Spleen (tissue), 7 donors: Measurements from ENCODE around the gene CLASRP.

Source experiments
- CTCF ChIP-seq, 11 experiments: fragments of 200-600 bp in 7 of 11; fragments of 450-650 bp in 4 of 11; sonication (generic) in 4 of 11; IDR thresholded peaks in 8 of 11; conservative IDR thresholded peaks in 3 of 11; 1 replicate in 7 of 11; 2 replicates in 4 of 11; pipeline versions ENCODE4 v1.4.0 to v1.8.0; 2016 to 2021; ENCODE audit warnings: antibody characterized with exemption in 11 of 11, inconsistent platforms in 4 of 11, mild to moderate bottlenecking in 1 of 11
- POLR2A ChIP-seq, 3 donors: fragments of 450-650 bp; IDR thresholded peaks; one replicate each; pipeline ENCODE4 v1.5.1; 2017; ENCODE audit warnings: antibody characterized with exemption in 3 of 3, mild to moderate bottlenecking in 1 of 3
- POLR2AphosphoS5 ChIP-seq, 3 donors: sonication (generic); formaldehyde crosslinking; IDR thresholded peaks; one replicate each; pipeline ENCODE4 v1.5.1; 2017; ENCODE audit warnings: antibody characterized with exemption in 3 of 3
- donor health status: DM: no; HTN: no; CAD: no; lungs with moderate emphysema.
- donor health status: DM: no; HTN: no; CAD: no.
- donor health status: DM: no; HTN: no; CAD: no.

- no peak for TF ChIP-seq POLR2AphosphoS5 (IDR thresholded peaks at IDR 0.05)
- TF ChIP-seq CTCF (IDR thresholded peaks at IDR 0.05 in 8 of 11, conservative IDR thresholded peaks at IDR 0.05 in 3 of 11): no peak
- no peak for TF ChIP-seq POLR2A (IDR thresholded peaks at IDR 0.05)
These were observed 79.3 kb downstream of the CLASRP start for GRCh38 chr19:45118106-45118505.
